AML-193 (cell line): Measurements from ENCODE around the gene CXCL3.
"Not testable (repeated sequence)": the region's sequence is repeated elsewhere in the genome, so short reads cannot be mapped to it uniquely, and the experiment has no call there.

Source experiments
- DNase-seq, 2 experiments: peaks; one replicate each; lab custom pipeline; 2025; lab: John Stamatoyannopoulos, UW

The CXCL3 gene

GRCh38 chr4:74038425-74039314, at the start of gene CXCL3:
Gene CXCL3 (minus strand): TSS chr4:74038689. CDS start chr4:74038611, 78 bp downstream.
- DNase-seq = peak; percentile 45 to 61

DNA sequence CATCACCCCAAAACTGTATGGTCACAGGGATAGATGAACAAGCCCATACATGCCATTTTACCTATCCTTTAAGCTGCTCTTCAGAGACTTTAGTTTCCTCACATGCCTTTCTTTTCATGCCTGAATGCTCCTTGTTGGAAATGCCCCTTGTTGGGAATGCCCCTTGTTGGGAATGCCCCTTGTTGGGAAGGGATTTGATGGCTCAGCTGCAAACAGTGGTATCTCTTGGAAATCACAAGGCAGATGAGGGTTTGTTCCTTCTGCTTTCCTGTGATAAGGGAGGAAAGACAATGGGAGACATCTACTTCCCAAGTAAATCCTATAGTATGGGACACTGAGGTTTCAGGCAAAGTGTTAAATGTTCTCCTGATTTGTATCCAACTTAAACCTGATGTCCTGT, 49.0 kb upstream of the CXCL3 start:
- no peak for DNase-seq

DNA sequence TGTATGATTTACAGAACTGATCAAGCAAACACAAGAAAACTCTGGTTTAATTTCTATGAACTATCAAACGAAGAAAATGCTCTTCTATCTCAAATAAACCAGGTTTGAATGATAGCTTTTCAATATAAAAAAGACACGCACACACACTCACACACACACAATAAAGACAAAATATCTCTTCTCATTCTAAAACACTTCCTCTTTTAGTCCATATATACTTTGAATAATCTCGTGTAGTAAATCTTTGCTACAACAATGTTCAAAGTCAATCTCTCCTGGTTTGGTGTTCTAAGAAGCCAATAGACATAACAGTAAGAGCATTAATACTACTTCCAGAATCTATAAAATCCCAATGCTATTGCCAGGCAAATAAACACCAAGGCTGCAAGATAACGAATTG, 47.2 kb upstream of the CXCL3 start:
- no peak for DNase-seq

GRCh38 chr4:74084984-74085383, 46.5 kb upstream of the CXCL3 start:
- DNase-seq = no peak

- no peak for DNase-seq
Measured at GRCh38 chr4:74083546-74083945, 45.1 kb upstream of the CXCL3 start.

GRCh38 chr4:74081035-74081434, 42.5 kb upstream of the CXCL3 start:
- no peak for DNase-seq

DNA sequence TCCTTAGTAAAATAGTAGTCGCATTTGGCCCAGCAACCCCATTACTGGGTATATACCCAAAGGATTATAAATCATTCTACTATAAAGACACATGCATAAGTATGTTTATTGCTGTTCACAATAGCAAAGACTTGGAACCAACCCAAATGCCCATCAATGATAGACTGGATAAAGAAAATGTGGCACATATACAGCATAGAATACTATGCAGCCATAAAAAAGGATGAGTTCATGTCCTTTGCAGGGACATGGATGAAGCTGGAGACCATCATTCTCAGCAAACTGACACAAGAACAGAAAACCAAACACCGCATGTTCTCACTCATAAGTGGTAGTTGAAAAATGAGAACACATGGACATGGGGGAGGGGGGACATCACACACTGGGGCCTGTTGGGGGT, 41.9 kb upstream of the CXCL3 start:
- DNase-seq = not testable (repeated sequence)

DNA sequence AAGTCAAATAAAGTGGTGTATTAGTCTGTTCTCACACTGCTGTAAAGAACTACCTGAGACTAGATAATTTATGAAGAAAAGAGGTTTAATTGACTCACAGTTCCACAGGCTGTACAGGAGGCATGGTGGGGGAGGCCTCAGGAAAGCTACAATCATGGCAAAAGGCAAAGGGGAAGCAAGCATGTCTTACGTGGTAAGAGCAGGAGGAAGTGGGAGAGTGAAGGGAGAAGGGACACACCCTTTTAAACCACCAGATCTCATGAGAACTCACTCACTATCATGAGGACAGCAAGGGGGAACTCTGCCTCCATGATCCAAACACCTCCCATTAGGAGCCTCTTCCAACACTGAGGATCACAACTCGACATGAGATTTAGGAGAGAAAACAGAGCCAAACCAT, 40.5 kb upstream of the CXCL3 start:
- DNase-seq = peak; percentile 24 to 46

DNA sequence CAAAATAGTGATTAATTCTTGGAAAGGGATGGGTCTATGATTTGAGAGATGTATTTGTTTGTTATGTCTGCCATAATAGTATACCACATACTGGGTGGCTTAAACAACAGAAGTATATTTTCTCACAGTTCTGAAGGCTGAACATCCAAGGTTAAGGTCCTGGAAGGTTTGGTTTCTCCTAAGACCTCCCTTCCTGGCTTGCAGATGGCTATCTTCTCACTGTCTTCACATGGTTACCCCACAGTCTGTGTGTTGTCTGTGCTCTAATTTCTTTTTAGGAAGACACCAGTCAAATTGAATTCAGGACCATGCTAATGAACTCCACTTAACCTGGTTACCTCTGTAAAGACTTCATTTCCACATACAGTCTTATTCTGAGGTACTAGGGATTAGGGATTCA, 34.9 kb upstream of the CXCL3 start:
- DNase-seq = no peak

DNA sequence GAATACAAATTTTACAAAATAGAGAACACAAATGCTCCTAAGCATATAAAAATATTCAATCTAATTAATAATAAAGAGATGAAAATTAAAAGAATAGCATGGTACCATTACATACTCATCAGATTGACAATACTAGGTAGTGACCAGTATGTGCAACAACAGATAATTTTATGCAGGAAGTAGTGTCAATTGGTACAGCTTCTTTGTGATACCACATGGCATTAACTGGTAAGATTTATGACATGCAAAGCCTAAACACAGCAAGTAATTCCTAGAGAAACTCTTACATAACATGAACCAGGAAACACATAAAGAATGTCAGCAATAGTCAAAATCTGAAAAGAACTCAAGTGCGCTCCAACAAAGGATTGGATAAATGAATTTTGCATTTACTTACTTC, 34.2 kb upstream of the CXCL3 start:
- DNase-seq = no peak

- no peak for DNase-seq
Measured at GRCh38 chr4:74067586-74067985, 29.1 kb upstream of the CXCL3 start.

DNA sequence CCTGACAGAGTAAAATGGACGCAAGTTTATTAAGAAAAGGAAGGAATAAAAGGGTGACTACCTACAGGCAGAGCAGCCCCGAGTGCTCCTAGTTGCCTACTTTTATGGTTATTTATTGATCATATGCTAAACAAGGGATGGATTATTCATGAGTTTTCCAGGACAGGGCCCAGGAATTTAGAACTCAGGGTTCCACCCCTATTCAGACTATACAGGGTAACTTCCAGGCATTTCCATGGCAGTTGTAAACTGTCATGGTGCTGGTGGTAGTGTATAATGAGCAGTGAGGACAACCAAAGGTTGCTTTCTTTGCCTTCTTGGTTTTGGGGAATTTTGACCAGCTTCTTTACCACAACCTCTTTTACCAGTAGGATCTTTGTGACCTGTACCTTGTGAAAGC, 27.7 kb upstream of the CXCL3 start:
- no peak for DNase-seq

- DNase-seq = no peak
Measured at GRCh38 chr4:74065115-74065642, 26.7 kb upstream of the CXCL3 start.

GRCh38 chr4:74063859-74064258, 25.4 kb upstream of the CXCL3 start:
- no peak for DNase-seq

GRCh38 chr4:74062953-74063352, 24.5 kb upstream of the CXCL3 start:
- no peak for DNase-seq

DNA sequence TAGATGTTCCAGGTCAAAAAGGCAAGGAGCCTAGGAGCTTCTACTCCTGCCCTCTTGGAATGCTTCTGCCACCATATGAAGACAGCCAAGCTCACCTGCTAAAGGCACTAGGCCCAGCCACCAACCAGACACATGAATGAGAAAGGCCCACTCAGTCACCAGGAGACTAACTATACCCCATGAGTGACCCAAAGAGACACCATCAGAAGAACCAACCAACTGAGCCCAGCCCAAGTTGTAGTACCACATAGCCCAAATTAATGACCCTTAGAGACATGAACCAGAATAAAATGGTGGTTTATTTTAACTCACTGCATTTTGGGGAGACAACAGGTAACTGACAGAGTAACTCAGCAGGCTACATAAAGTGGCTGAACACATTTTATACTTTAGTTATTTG, 22.9 kb upstream of the CXCL3 start:
- DNase-seq = no peak

- DNase-seq = no peak
Measured at GRCh38 chr4:74059161-74059829, 20.8 kb upstream of the CXCL3 start.

DNA sequence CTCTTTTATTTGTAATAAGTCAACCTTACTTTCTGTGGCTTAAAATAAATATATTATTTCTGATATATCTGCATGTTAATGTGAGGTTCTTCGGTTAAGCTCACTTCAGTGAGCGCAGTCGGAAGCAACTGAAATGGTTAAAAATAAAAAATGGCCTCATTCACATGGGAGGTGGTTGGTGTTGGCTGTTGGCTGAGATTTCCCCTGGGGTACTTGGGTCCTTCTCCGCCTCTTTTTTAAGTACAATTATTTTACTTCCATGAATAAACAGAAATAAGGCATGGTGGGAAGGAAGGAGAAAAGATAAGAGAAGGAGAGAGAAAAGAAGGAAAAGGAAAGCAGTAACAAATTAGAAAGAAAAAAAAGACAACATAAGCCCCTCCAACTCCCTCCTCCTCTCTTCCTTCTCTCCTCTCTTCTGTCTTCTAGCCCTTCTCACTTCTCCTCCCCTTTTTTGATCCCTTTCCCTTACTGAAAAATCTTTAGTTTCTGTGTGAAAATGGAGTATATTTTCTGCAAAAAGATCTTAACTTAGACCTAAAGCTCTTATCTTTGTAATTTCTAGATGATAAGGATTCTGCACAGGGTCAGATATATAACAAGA, 19.7 kb upstream of the CXCL3 start:
- DNase-seq = no peak

DNA sequence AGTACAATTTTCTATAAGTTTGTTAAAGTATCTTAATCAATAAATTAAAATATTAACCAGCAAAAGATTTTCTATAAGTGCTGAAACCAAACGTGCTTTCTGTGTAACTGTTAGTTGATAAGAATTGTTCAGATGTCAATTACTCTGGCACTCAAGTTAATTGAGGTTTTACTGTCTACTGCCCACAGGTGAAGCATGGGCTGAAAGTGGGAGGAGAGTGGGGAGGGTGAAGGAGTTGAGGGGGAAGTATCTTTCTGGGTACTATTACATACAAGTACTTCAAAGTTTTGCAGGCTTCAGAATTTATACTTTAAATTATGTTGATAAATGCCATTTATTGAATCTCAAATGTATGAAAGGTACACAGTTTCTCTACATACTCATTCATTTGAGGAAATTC, 19.1 kb upstream of the CXCL3 start:
- no peak for DNase-seq

- peak; percentile 82 to 84 for DNase-seq
Measured at GRCh38 chr4:74056858-74057562, 18.5 kb upstream of the CXCL3 start.

GRCh38 chr4:74056114-74056857, 17.8 kb upstream of the CXCL3 start:
- DNase-seq = peak; percentile 82 to 84
